Muscle of arm (tissue), 14 donors: ENCODE measurements around the gene VPS36. TPM values are rescaled to one million over a fixed set of nuclear protein-coding genes. Genes with fewer than 3 reads are reported as not detected.
"Not testable (repeated sequence)": the region's sequence is repeated elsewhere in the genome, so short reads cannot be mapped to it uniquely, and the experiment has no call there.

Source experiments
- DNase-seq: peaks from one replicate; pipeline ENCODE4 v3.0.0-alpha.2; 2013
- long read RNA-seq, 11 donors: transcript quantifications; one replicate each; lab custom pipeline, GENCODE V29; 2026
- polyA plus RNA-seq, 12 donors: library from polyadenylated mRNA; unstranded; fragments of 120-200 nt; gene quantifications; one replicate each; pipeline ENCODE4 v1.2.1, GENCODE V29; 2013; ENCODE audit not compliant: insufficient read length in 12 of 12

The VPS36 gene, protein sequence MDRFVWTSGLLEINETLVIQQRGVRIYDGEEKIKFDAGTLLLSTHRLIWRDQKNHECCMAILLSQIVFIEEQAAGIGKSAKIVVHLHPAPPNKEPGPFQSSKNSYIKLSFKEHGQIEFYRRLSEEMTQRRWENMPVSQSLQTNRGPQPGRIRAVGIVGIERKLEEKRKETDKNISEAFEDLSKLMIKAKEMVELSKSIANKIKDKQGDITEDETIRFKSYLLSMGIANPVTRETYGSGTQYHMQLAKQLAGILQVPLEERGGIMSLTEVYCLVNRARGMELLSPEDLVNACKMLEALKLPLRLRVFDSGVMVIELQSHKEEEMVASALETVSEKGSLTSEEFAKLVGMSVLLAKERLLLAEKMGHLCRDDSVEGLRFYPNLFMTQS
- 10 to 100 TPM in 11 of 12 donors, not detected in 1; 44.0 to 83.3 (median 65.2) TPM for polyA plus RNA-seq
- long read RNA-seq, donor 1, full-length matches to known transcripts, result 10 of 40 reads
- long read RNA-seq, donor 1, partial matches to known transcripts, result 30 of 40 reads
- long read RNA-seq, donor 1, other reads (novel, unspliced or antisense), result 0 of 40 reads
- long read RNA-seq, donor 2, full-length matches to known transcripts, result 19 of 19 reads
- long read RNA-seq, donor 2, partial matches to known transcripts, result 0 of 19 reads
- long read RNA-seq, donor 2, other reads (novel, unspliced or antisense), result 0 of 19 reads
- long read RNA-seq, donor 3, full-length matches to known transcripts, result 8 of 8 reads
- long read RNA-seq, donor 3, partial matches to known transcripts, result 0 of 8 reads
- long read RNA-seq, donor 3, other reads (novel, unspliced or antisense), result 0 of 8 reads
- long read RNA-seq, donor 4, full-length matches to known transcripts, result 4 of 4 reads
- long read RNA-seq, donor 4, partial matches to known transcripts, result 0 of 4 reads
- long read RNA-seq, donor 4, other reads (novel, unspliced or antisense), result 0 of 4 reads
- long read RNA-seq, donor 5, full-length matches to known transcripts, result 23 of 36 reads
- long read RNA-seq, donor 5, partial matches to known transcripts, result 13 of 36 reads
- long read RNA-seq, donor 5, other reads (novel, unspliced or antisense), result 0 of 36 reads
- long read RNA-seq, donor 6, full-length matches to known transcripts, result 4 of 11 reads
- long read RNA-seq, donor 6, partial matches to known transcripts, result 7 of 11 reads
- long read RNA-seq, donor 6, other reads (novel, unspliced or antisense), result 0 of 11 reads
- long read RNA-seq, donor 7, full-length matches to known transcripts, result 3 of 3 reads
- long read RNA-seq, donor 7, partial matches to known transcripts, result 0 of 3 reads
- long read RNA-seq, donor 7, other reads (novel, unspliced or antisense), result 0 of 3 reads
- long read RNA-seq, donor 8, full-length matches to known transcripts, result 10 of 10 reads
- long read RNA-seq, donor 8, partial matches to known transcripts, result 0 of 10 reads
- long read RNA-seq, donor 8, other reads (novel, unspliced or antisense), result 0 of 10 reads
- long read RNA-seq, donor 9, full-length matches to known transcripts, result 6 of 14 reads
- long read RNA-seq, donor 9, partial matches to known transcripts, result 8 of 14 reads
- long read RNA-seq, donor 9, other reads (novel, unspliced or antisense), result 0 of 14 reads
- long read RNA-seq, donor 10, full-length matches to known transcripts, result 10 of 40 reads
- long read RNA-seq, donor 10, partial matches to known transcripts, result 30 of 40 reads
- long read RNA-seq, donor 10, other reads (novel, unspliced or antisense), result 0 of 40 reads
- long read RNA-seq, donor 11, full-length matches to known transcripts, result 17 of 38 reads
- long read RNA-seq, donor 11, partial matches to known transcripts, result 21 of 38 reads
- long read RNA-seq, donor 11, other reads (novel, unspliced or antisense), result 0 of 38 reads

DNA sequence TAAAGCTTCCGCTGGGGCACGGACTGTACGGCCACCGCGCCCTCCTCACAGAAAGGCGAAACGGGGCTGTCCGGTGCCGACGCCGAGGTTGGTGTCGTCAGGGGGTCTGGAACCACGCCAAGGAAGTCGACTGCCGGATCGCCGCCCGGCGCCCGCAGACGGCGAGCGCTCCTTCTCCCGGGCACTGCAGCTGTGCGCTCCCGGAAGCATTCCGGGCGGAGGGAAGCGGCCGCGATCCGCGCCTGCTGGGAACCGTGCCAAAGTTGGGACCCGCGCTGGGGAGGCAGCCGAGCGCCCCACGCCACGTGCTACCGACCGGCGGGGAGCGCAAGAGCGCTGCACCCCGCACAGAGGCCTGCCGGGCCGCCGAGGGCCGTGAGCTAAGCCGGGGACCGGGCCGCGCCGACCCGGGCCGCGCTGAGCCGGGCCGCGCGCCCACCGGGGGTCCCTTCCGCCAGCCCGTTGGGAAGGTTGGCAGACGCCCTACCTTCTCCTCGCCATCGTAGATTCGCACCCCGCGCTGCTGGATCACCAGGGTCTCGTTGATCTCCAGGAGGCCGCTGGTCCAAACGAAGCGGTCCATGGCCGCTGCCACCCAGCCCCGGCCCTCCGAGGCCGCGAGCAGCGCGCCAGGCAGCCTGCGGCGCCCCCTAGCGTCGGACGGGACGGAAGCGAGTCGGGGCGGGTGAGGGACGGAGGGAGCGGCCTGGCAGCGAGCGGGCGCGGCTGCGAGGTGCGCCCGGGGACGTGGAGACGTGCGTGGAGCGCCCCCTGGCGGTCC is at the start of gene VPS36:
Gene VPS36, minus strand, starts transcription at position 623 of the 781 bp plus-strand sequence. Its CDS starts 40 bp downstream, at position 583.
- peak; percentile 98 for DNase-seq

GRCh38 chr13:52497979-52498378 is 47.5 kb upstream of the VPS36 start:
- not testable (repeated sequence) for DNase-seq

DNA sequence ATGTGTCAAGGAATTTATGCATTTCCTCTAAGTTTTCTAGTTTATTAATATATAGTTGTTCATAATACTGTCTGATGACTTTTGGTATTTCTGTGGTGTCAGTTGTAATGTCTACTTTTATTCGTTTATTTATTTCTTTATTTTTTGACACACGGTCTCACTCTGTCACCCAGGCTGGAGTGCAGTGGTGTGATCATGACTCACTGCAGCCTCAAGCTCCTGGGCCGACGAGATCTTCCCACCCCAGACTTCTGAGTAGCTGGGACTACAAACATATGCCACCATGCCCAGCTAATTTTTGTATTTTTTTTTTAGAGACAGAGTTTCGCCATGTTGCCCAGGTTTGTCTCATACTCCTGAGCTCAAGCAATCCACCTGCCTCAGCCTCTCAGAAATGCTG is 43.8 kb upstream of the VPS36 start:
- not testable (repeated sequence) for DNase-seq

GRCh38 chr13:52491015-52491414 is 40.6 kb upstream of the VPS36 start:
- DNase-seq, result not testable (repeated sequence)

- not testable (repeated sequence) for DNase-seq
Measured at GRCh38 chr13:52488763-52489162, 38.3 kb upstream of the VPS36 start.

DNA sequence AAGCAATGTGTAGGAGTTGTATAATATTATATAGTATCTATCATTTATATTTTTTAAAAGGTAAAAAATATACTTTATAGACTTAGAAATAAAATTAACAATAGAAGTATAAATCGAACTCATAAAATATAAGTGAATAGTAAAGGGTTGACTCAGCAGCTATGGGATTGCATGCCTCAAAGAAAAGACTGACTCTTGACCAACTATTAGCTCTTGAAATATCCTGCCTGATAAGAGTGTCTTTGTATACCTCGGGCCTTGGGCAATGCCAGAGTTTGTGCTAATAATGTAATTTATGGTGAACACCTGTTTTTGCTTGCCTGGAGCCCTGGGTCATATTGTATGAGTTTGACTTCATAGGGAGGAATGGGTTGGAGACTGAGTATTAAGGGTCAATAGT is 36.6 kb upstream of the VPS36 start:
- DNase-seq, result not testable (repeated sequence)

DNA sequence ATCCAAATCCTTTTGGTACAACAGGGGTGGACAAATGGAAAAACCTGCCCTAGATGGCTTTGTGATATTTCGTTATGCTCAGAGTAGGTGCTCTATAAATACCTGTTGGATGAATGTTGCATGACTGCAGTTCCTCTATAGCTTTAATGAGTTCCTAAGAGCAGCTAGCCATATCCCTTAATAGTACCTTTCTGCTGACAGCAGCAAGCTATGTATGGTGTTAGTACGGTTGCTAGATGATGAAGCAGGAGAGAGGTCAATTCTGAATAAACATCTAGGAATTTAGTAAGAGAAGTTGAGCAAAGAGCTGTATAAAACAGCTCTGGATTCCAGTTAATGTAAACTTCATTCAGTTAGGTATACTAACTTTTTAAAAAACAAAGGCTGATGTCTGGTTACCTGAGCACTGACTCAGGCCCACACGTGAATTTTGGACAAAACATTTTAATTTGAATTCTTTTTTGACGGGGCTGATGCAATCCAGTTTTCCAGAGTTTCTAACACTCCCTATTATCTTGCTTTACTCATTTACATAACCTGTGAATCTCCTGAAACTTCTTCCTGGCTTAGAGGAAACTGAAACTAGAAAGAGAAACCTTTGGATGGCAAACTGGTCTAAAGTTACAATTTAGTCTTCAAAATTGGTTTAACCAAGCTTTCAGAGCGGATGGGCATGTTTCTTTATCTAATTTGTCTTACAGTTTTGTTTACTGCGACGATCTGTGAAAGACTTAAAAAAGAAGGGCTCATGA is 30.4 kb upstream of the VPS36 start:
- DNase-seq, result not testable (repeated sequence)

- DNase-seq, result not testable (repeated sequence)
Measured at GRCh38 chr13:52468487-52468886, 18.1 kb upstream of the VPS36 start.

DNA sequence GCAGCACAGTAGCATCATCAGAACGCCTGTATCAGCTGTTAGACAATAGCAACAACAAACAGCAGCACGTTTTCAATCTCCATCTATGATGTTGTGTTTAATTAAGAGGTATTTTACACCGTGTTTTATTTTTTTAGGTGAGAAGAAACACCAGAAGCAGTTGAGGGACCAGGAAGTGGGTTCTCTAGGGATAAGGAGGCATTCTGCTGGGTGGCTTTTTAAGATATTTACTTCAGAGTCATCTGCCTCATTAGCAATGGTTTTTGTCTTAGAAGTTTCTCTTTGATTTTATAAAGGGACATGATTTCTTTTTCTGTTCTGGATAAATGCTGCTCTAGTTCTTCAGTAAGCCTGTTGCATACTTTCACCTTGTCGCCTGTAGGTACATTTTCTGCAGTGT is 13.1 kb upstream of the VPS36 start:
- no peak for DNase-seq

GRCh38 chr13:52461265-52461664 is 10.8 kb upstream of the VPS36 start:
- DNase-seq, result no peak

DNA sequence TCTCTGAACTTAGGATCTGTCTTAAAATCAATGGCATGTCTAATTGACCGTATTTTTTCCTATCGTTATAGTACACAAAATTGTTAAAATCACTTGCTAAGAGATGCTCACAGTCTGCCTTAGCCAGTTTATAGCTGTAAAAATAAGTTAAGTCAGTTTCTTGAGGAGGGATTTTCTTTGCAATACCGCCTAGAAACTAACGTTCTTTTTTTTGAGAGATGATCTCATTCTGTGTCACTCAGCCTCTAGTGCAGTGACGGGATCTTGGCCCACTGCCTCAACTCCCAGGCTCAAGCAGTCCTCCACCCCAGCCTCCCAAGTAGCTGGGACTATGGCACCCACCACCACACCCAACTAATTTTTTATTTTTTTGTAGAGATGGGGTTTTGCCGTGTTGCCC is 9.2 kb upstream of the VPS36 start:
- no peak for DNase-seq

- peak; percentile 84 for DNase-seq
Measured at GRCh38 chr13:52455677-52456041, 5.2 kb upstream of the VPS36 start.

GRCh38 chr13:52454820-52455676 is 4.6 kb upstream of the VPS36 start, which contains the start of gene CKAP2:
Gene CKAP2, plus strand, starts transcription at chr13:52455478. Its CDS starts 79 bp downstream, at chr13:52455557.
- DNase-seq, result peak; percentile 97

- no peak for DNase-seq
Measured at GRCh38 chr13:52454459-52454819, 4.0 kb upstream of the VPS36 start.

DNA sequence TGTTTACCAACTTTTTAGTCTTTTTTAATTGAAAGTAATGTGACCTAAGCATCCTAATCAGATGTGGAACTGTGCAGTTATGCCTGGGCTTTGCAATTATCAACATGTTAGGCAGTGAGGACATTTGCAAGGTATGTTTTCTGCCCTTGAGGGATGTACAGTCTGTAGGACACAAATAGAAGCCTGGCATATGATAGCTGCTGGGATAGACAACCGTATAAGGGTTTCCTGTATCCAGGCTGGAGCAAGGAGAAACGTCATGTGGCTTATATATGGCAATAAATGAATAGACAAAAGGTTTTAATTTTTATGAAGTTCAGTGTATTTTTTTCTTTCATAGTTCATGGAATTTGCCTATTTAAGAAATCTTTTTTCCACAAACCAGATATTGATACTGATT is 2.0 kb upstream of the VPS36 start:
- DNase-seq, result no peak

DNA sequence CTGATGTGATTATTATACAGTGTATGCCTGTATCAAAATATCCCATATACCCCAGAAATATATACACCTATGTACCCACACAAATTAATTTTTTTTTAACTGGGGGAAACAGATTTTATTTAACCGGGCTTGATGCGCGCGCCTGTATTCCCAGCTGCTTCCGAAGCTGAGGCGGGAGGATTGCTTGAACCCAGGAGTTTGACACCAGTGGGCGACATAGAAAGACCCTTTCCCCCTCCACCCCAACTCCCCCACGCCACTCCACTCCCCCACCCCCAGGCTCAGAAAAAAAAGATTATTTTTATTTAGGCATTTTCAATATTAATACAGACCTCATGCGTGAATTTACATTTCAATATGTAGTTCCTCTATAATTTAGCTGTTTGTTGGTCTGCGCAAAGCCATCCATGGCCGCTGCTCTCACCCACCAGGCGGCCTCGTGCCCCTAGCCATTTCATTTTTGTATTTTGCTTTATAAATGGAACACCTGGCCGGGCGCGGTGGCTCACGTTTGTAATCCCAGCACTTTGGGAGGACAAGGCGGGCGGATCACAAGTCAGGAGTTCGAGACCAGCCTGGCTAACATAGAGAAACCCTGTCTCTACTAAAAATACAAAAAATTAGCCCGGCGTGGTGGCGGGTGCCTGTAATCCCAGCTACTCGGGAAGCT is 836 bp upstream of the VPS36 start:
- no peak for DNase-seq

DNA sequence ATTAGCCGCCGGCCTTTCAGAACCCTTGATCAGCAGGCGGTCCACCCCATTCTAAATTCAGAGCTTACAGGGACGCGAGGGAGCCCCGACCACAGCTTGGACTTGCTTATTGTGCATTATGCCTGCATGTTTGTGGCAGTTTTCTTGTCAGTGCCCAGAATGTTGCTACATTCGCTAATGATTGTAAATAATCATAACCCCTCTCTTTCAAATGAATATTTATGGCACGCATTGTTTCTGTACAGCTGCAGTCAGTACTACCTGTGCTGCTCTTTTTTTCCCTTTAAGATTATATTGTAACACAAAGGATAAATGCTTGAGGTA is 321 bp upstream of the VPS36 start:
- DNase-seq, result no peak
